ENCODE data around the gene PRPS2. TPM values are rescaled to one million over a fixed set of nuclear protein-coding genes. Genes with fewer than 3 reads are reported as not detected.

Gene PRPS2
- total RNA-seq, 1 donor from 2014 or later, result 17.6 TPM

DNA sequence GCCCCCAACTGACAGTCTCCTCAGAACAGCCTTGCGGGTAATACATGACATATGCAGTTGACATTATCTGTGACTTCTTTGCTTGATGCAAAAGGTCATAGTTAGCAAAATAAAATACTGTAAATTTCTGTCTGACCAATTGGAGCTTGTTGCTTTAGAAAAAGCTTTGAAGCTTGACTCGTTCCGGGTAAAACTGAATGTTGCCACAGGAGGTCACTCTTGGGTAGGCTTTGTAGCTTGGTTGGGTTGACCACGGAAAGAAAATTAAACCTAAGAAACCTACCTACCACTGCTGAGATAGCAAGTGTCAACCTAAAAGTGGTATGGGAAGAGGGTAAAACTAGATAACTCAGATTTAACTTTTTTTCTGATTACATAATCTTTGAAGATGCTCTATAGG lies 23.2 kb downstream of the PRPS2 start:
- DNase-seq (ENCODE audit: low read depth in 2 of 2), result peak; percentile 28 to 53

DNA sequence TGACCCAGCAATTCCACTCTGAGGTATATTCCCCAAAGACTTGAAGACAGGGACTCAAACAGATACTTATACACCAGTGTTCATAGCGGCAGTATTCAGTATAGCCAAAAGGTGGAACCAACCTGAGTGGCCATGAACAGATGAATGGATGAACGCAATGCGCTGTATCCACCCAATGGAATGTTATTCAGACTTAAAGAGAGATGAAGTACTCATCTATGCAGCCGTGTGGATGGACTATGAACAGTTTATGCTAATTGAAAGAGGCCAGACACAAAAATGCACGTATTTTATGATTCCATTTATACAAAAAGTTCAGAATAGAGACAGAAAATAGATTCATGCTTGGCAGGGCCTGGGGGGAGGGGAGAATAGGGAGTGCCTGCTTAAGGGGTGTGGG lies 26.3 kb downstream of the PRPS2 start:
- DNase-seq (ENCODE audit: low read depth in 2 of 2), result no peak

DNA sequence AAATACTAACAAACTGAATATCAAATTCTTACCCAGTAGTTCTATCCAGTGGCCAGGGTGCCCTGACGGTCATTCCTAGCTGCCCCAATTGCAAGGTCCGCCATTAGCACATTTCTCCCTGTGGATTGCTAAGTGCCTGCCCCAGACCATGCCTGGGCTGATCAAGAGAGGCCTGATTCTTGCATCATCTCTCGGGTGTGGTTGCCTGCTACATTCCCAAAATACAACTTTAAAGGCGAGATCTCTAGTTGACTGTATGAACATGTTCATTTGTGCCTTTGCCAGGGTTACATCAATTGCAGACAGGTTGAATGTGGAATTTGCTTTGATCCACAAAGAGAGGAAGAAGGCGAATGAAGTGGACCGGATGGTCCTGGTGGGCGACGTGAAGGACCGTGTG lies 28.0 kb downstream of the PRPS2 start:
- no peak for DNase-seq (ENCODE audit: low read depth in 2 of 2)

DNA sequence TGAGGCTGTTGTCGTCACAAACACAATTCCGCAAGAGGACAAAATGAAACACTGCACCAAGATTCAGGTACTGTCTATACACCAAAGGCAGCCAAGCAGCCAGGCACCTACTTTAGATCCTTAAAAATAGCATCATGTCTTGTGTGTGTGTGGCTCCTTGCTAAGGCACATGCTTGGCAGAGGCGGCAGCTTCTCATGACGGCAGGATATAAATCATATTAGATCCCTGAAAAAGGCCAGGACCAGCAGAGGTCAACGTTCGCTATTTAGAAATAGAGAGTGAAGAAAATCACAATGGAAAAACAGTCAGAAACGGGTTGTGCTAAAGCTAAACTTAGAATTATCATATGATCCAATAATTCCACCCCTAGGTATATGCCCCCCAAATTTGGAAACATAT lies 29.5 kb downstream of the PRPS2 start:
- DNase-seq (ENCODE audit: low read depth in 2 of 2), result no peak

DNA sequence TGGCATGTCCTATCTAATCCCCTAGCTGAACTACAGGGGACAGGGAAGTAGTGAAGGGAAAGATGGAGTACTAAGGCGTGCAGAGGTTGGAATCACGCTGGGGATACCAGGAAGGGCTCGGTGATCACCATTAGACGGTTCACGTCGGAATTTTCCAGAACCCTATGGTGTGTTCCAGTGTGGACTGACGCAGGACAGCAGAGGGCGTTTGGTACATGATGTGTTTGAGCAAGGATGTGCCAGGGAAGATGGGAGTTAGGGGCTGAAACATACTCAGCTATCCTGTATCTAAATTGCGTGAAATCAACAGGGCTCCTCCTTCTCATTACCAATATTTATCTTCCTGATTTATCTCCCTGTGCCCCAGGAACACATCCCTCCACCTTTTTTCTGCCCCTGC lies 33.7 kb downstream of the PRPS2 start:
- peak in 1 of 2 donors; percentile 3 for DNase-seq (ENCODE audit: low read depth in 2 of 2)

DNA sequence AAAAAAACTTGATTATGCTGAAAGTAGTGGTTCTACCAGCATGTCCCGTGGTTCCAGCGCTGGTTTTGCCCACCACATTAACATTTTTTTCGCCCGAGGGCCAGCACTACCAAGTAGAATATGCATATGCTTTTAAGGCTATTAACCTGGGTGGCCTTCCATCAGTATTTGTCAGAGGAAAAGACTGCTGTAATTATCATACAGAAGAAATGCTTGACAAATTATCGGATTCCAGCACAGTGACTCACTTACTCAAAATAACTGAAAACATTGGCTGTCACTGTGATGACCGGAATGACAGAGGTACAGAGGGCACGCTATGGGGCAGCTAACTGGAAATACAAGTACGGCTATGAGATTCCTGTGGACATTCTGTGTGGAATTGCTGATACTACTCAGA lies 34.6 kb downstream of the PRPS2 start:
- DNase-seq (ENCODE audit: low read depth in 2 of 2), result peak; percentile 54 to 62

DNA sequence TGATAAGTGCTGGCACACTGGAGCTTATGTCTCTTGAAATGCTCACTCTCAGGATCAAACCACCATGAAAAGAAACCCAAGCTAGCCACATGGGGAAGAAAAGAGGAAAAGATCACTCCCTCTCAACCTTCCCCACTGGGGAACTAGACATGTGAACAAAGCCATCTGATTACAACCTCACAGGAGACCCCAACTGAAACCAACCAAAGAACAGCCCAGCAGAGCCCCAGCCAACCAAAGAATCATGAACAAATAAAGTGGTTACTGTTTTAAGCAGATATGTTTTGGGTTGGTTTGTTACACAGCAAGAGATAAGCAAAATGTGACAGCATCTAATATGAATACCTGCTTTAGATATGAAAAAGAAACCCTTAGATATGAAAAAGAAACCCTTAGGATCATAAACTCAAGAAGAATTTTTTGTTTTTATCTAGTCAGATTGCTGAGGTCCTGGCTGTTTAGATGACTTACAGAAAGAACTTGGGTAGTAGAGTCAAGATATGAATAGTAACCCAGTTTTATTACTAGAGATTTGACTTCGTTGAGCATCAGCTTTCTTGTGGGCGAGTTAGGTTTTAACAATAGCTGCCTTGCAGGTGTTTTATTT lies 52.0 kb downstream of the PRPS2 start:
- no peak for DNase-seq (ENCODE audit: low read depth in 2 of 2)

DNA sequence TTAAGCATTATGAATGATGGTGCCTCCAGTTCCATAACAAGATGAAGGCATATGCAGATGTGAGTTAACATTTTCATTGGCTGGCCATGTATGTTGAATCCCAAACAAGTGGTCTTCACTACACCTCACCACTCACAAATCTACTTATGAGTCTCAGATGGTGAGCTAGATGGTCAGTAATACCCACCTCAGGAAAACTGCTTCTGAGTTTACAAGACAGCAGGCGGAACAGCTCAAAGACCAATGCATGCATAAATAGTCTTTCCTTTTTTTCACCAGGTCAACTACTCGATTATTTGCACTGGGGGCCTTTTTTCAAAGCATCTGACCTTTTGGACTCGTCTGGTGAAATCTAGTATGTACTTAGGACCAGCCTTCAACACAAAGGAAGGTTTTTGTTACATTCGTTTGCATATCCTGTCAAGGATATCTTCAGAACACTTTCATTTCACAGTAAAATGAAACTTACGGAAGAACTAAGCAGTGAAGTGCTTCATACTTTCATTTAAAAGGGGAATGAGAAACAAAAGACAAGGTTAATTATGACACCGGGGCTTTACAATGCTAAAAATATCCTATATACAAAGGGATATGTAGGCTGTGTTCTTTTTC lies 52.6 kb downstream of the PRPS2 start:
- DNase-seq (ENCODE audit: low read depth in 2 of 2), result no peak

DNA sequence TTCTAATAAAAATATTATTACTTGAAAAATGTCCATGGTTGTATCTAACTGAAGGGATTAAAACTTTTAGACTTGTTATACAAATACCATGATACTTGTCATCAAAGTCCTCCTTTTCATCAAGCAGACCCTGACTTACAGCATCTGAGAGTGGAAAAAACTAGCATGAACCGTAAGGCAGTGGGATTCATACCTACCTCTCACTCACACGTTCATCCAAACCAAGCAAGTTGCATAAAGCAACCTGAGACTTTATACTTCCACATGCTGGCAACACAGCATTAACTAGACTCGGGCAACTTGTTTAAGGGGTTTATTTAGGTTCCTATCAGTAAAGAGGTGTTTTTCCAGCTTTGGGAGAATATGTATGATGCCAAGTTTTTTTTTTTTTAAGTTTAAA lies 53.1 kb downstream of the PRPS2 start:
- no peak for DNase-seq (ENCODE audit: low read depth in 2 of 2)

DNA sequence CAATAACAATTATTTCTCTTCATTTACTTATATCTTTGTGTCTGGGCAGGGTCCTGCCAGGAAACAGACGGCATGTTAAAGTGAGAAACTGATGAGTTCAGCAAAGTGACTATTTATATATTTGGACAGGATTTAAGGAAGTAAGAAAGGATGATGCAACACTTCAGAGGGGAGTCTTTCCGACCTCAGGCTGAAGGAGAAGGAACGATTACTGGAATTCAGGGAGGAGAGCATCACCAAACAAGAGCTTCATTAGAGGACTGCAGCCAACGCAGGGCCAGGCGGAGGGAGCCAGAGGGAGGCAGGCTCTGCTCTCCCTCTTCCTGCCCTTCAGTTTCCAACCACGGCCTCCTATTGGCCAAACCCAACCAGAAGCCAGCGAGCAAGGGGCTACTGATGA lies 74.1 kb downstream of the PRPS2 start:
- DNase-seq (ENCODE audit: low read depth in 2 of 2), result no peak

DNA sequence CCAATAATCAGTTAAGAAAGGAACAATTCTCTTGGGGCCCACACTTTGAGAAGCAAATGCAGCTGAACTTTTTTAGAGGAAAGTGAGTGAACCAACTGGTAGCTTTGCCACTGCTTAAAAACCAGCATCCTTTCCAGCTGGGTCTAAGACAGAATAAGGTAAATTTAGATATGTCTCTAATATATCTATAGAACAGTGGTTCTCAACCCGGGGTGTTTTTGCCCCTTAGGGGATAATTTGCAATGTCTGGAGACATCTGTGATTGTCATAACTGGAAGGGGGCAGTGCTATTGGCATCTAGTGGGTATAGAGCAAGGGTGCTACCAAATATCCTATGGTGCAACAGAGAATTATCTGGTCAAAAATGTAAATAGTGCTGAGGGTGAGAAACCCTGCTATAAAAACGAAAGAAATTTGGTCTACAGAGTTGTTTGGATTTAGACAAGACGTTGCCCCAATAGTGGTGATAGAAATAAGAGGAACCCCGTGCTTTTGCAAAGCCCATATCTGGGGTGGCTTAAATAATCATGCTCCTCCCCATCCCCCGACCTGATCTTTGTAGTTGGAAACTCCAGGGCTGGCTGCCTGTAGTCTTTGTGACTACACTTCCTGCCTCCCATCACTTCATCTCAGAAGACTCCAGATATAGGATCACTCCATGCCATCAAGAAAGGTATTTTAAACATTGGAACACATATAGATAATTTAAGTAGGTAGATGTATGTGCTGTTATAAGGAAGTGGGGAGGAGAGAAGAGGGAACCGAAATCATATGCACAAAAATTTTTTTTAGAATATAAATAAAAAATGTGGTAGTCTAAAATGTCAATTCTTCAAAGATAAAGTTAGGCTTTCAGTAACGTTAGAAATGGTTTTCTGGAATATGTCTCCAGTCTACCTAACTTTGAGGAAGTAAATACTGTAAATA lies 75.5 kb downstream of the PRPS2 start, which contains the start of gene TLR7:
TSS of gene TLR7 (plus strand) at position 622 of the 927 bp plus-strand sequence. CDS start 507 bp downstream, outside the sequence.
- no peak for DNase-seq (ENCODE audit: low read depth in 2 of 2)

DNA sequence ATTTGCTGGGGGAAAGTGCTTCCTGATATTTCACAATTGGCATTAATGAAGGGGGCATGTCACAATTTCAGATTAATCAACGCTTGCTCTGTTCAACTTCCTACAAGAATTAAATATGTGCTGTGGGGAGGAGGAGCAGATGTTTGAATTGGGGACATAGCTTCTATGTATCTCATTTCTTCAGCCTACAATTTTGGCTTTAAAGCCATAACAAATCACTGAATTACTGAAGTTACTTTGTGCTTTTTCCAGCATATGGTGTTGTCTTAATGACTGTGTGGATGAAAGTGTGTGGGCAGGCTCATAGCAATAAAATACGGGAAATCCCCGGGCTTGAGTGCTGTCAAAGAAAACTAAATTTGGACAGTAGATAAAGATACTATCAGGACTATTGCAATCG lies 76.5 kb downstream of the PRPS2 start:
- no peak for DNase-seq (ENCODE audit: low read depth in 2 of 2)

DNA sequence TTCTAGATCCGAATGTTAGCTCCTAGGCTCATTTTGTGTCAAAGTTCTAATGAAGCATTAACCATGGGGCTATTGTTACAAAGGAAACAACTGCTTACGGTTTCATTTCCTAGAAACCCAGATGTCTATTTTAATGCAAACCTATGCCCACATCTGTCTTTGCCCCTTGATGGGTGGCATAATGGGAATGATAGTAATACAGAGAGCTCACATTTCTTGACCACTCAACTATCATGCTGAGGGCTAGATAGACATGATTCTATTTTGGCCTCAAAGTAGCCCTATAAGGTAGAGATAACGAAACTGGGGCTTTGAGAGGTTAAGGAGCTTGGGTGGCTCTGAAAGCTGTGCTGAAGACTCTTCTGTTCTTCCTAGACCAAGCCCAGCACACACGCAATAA lies 77.5 kb downstream of the PRPS2 start:
- no peak for DNase-seq (ENCODE audit: low read depth in 2 of 2)

DNA sequence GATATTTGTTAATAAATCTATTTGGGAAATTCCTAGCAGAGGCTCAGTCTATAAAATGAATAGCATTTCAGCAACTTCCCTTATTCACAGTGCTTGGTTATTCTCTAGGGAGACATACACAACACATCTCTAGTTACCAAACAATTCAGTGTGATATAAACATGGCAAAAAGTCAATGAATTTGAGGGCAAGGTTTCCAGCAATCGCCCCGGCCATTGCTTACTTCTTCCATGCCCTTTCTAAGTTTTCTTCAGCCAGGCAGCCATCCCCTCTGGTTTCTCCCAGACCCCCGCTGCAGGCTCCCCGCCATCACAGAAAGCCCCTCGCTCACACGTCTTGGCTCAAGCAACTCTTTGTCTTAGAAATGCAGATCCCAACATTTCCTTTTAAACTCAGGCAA lies 80.0 kb downstream of the PRPS2 start:
- DNase-seq (ENCODE audit: low read depth in 2 of 2), result no peak

DNA sequence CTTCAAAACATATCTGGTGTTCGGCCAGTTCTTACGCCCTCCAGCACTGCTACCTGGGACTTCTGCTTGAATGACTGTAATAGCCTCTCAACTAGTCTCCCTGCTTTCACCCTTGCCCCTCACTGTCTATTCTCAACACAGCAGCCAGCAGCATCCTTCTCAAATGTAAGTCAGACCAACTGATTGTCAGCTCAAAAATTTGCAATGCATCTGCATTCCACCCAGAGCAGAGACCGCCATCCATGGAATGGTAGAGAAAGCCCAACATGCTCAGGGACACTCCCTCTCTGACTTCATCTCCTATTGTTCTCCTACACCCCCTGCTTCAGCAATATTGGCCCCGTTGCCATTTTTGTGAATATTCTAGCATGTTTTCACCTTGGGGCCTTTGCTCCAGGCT lies 81.5 kb downstream of the PRPS2 start:
- no peak for DNase-seq (ENCODE audit: low read depth in 2 of 2)

Other genes with a start within 250 kb of the PRPS2 start
- gene TLR7, start 75.7 kb downstream of the PRPS2 start, total RNA-seq, result not detected in 2 replicates
- not detected in 2 replicates for gene TLR8, start 115.2 kb downstream of the PRPS2 start, total RNA-seq
- 15,061 and 18,385 TPM in 2 replicates for gene TMSB4X, start 183.7 kb downstream of the PRPS2 start, total RNA-seq